Measurements from ENCODE around the gene BRF1.

BRF1 gene

DNA sequence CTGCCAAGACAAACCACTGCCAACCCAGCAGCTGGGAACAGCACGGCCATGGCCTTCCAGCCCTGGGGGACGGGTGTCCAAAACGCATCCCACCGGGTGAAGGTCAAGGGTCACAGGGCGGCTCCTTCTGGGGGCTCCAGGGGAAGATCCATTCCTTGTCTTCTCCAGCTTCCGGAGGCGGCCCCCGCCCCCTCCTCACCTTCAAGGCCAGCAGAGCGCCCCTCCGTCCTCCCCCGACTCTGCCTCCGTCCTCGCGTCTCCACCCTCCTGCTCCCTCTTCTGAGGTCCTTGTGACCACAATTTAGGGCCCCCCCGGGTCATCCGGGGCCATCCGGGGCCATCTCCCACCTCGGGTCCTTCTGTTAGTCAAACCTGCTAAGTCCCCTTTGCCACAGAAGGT, 115.8 kb downstream of the BRF1 start:
- Histone ChIP-seq H3K27me3 (no peaks in the 10 kb centered on the region), H3K4me1 (no peaks in the 10 kb centered on the region), H3K36me3 (no peaks in the 10 kb centered on the region), H3K9me3 (no peaks in the 10 kb centered on the region; the same call in 1 of the 2 replicates), H3K4me3 (ENCODE audit: low read depth, low read length) (no peak overlapping the region)
- TF ChIP-seq, protein P1, sequence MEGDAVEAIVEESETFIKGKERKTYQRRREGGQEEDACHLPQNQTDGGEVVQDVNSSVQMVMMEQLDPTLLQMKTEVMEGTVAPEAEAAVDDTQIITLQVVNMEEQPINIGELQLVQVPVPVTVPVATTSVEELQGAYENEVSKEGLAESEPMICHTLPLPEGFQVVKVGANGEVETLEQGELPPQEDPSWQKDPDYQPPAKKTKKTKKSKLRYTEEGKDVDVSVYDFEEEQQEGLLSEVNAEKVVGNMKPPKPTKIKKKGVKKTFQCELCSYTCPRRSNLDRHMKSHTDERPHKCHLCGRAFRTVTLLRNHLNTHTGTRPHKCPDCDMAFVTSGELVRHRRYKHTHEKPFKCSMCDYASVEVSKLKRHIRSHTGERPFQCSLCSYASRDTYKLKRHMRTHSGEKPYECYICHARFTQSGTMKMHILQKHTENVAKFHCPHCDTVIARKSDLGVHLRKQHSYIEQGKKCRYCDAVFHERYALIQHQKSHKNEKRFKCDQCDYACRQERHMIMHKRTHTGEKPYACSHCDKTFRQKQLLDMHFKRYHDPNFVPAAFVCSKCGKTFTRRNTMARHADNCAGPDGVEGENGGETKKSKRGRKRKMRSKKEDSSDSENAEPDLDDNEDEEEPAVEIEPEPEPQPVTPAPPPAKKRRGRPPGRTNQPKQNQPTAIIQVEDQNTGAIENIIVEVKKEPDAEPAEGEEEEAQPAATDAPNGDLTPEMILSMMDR (IDR thresholded peaks at IDR 0.05; ENCODE audit: low read depth, low read length): no peak
- DNase-seq: no peak

GRCh38 chr14:105184461-105184860, 116.3 kb downstream of the BRF1 start:
- DNase-seq: no peak
- Histone ChIP-seq H3K36me3 (no peaks in the 10 kb centered on the region), H3K9me3 (no peaks in the 10 kb centered on the region; the same call in 1 of the 2 replicates)

GRCh38 chr14:105182296-105183020, 118.3 kb downstream of the BRF1 start:
- no peaks in the 10 kb centered on the region for H3K27me3 ChIP-seq
- H3K9me3 ChIP-seq: no peaks in the 10 kb centered on the region
- H3K4me3 ChIP-seq (ENCODE audit: low read depth, low read length): no peak overlapping the region
- DNase-seq: no peak
- no peaks in the 10 kb centered on the region for H3K36me3 ChIP-seq
- TF ChIP-seq, protein P1 (IDR thresholded peaks at IDR 0.05; ENCODE audit: low read depth, low read length): no peak
- H3K4me1 ChIP-seq: no peaks in the 10 kb centered on the region

More at GRCh38 chr14:105184461-105184860, 116.3 kb downstream of the BRF1 start:
- H3K4me3 ChIP-seq (ENCODE audit: low read depth, low read length): no peak overlapping the region
- H3K27me3 ChIP-seq: no peaks in the 10 kb centered on the region
- no peaks in the 10 kb centered on the region for H3K4me1 ChIP-seq
- TF ChIP-seq, protein P1 (IDR thresholded peaks at IDR 0.05; ENCODE audit: low read depth, low read length): no peak

DNA sequence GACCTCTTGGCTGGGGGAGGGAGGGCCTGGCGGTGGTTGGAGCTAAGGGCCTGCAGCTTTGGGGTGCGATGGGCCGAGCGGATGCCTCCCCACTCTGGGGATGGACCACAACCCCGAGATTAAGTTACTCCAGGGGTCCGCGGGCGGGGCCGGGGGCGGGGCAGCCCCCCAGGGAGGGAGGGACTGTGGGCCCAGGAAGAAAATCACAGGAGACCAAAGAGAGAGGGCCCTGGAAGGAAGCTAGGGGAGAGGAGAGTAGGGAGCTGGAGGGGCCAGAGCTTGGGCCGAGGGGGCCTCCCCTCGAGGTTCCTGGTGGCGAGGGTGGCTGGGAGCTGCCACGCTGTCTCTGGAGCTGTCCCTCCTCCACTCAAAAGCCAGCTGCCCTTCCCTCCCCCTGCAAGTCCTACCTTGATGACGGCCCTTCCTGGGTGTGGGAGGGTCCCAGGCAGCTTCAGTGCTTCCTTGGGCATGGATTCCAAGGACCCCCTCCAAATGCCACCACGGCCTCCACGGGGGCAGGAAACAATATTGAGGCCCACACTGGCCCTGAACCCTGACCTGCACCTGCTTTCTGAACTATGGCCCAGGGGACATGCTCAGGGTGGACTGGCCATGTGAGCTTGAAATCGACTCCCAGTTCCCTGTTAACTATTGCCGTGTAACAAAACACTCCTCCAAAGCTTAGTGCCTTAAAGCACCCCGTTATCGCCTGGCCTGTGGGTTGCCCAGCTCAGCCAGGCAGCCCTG, 119.1 kb downstream of the BRF1 start:
- H3K4me1 ChIP-seq: no peaks in the 10 kb centered on the region
- no peaks in the 10 kb centered on the region for H3K36me3 ChIP-seq
- TF ChIP-seq, protein P1 (IDR thresholded peaks at IDR 0.05; ENCODE audit: low read depth, low read length): no peak
- no peaks in the 10 kb centered on the region for H3K9me3 ChIP-seq
- H3K27me3 ChIP-seq: no peaks in the 10 kb centered on the region
- no peak overlapping the region for H3K4me3 ChIP-seq (ENCODE audit: low read depth, low read length)
- DNase-seq: no peak

DNA sequence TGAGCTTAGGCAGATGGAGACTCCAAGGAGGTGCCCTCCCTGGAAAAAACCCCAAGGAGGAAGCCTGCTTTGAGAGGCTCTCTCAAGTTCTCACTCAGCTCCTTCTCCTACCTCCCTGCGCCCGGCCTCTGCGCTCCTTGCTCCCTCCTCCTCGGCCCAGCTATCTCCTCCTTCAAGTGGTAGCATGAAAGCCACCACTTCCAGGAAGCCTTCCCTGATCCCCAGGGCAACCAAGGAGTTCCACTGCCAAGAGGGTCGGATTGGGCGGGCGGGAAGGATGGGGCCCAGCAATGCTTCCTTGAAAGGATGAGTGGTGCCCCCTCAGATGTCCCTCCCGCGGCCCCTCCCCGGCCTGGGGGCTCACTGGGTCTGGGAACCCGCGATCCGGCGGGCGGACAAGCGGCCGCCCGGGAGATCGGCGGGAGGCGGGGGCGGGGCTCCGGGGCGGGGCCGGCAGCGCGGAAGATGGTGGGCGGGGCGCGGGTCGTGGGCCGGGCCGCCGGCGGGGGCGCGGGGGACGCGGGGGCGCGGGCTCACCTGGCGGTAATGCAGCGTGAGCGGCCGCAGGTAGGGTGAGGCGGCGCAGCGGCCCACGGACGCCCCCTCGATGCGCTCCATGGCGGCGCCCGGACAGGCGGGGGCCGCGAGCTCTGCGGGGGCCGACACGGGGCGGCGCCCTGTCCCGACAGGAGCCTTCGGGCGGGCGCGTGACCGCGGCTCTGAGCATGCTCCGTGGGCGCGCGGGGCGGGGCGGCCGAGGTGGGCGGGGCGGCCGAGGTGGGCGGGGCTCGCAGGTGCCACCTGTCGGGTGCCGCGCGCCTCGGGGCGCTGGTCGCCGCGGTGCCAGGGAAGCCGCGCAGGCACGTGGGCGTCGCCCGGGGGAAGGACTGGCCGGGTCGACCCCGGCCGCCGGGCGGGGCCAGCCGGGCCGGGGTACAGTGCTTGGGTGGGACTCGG, 119.9 kb downstream of the BRF1 start, which contains the start of gene NUDT14:
TSS of gene NUDT14 (minus strand) at position 721 of the 957 bp plus-strand sequence. CDS start at position 618, 103 bp downstream.
- Histone ChIP-seq H3K36me3 (no peaks in the 10 kb centered on the region), H3K27me3 (no peaks in the 10 kb centered on the region), H3K4me3 (ENCODE audit: low read depth, low read length) (peak within 1 kb of the TSS; percentile 46), H3K9me3 (no peaks in the 10 kb centered on the region), H3K4me1 (no peaks in the 10 kb centered on the region)
- TF ChIP-seq, protein P1 (IDR thresholded peaks at IDR 0.05; ENCODE audit: low read depth, low read length): no peak
- DNase-seq: peak; percentile 75
